ENCODE results near the gene TMEM51.

The TMEM51 gene

GRCh38 chr1:15246960-15247614 is 93.5 kb downstream of the TMEM51 start, which contains the start of gene FHAD1:
Gene FHAD1 (plus strand): TSS chr1:15247223. CDS start chr1:15251785, 4,562 bp downstream.
- DNase-seq (ENCODE audit: low spot score), result peak; percentile 59

- DNase-seq (ENCODE audit: low spot score), result no peak
These were observed 94.7 kb downstream of the TMEM51 start for GRCh38 chr1:15248216-15248615.

- peak; percentile 64 for DNase-seq (ENCODE audit: low spot score)
These were observed 95.5 kb downstream of the TMEM51 start for GRCh38 chr1:15249081-15249480.

GRCh38 chr1:15251857-15252835 is 98.6 kb downstream of the TMEM51 start:
- no peak for DNase-seq (ENCODE audit: low spot score)

- no peak for DNase-seq (ENCODE audit: low spot score)
These were observed 101.0 kb downstream of the TMEM51 start for GRCh38 chr1:15254559-15254958.

GRCh38 chr1:15255582-15256149 is 102.1 kb downstream of the TMEM51 start:
- no peak for DNase-seq (ENCODE audit: low spot score)

- DNase-seq (ENCODE audit: low spot score), result no peak
These were observed 103.0 kb downstream of the TMEM51 start for GRCh38 chr1:15256584-15256983.

GRCh38 chr1:15257309-15257708 is 103.8 kb downstream of the TMEM51 start:
- DNase-seq (ENCODE audit: low spot score), result no peak

- no peak for DNase-seq (ENCODE audit: low spot score)
These were observed 105.5 kb downstream of the TMEM51 start for GRCh38 chr1:15258833-15259621.

GRCh38 chr1:15259622-15260007 is 106.1 kb downstream of the TMEM51 start:
- DNase-seq (ENCODE audit: low spot score), result no peak

GRCh38 chr1:15260418-15261154 is 107.0 kb downstream of the TMEM51 start:
- DNase-seq (ENCODE audit: low spot score), result no peak

GRCh38 chr1:15261155-15262002 is 107.8 kb downstream of the TMEM51 start:
- DNase-seq (ENCODE audit: low spot score), result peak; percentile 18

GRCh38 chr1:15262003-15262377 is 108.4 kb downstream of the TMEM51 start:
- no peak for DNase-seq (ENCODE audit: low spot score)

- DNase-seq (ENCODE audit: low spot score), result no peak
These were observed 109.2 kb downstream of the TMEM51 start for GRCh38 chr1:15262706-15263105.

- DNase-seq (ENCODE audit: low spot score), result no peak
These were observed 111.2 kb downstream of the TMEM51 start for GRCh38 chr1:15264769-15265168.

Measured in CD4-positive, alpha-beta T cell treated with Interleukin-2 at 100 ng/mL for 4 hours (primary cell).